Subcutaneous adipose tissue (tissue), 4 donors: Measurements from ENCODE around the gene SLC34A2. TPM values are rescaled to one million over a fixed set of nuclear protein-coding genes. Genes with fewer than 3 reads are reported as not detected.

Source experiments
- CTCF ChIP-seq: fragments of 450-650 bp; IDR thresholded peaks from one replicate; pipeline ENCODE4 v1.5.1; 2016; ENCODE audit warnings: low read depth, mild to moderate bottlenecking, control low read depth, antibody characterized with exemption, moderate library complexity
- total RNA-seq, 4 donors: library from RNA; depleted of rRNA; stranded (reverse); fragments of >200 nt; gene quantifications; one replicate each; pipeline ENCODE4 v1.1.0, GENCODE V29; 2016

The SLC34A2 gene
- total RNA-seq: not detected

- no peak for TF ChIP-seq CTCF
These were observed at the start of gene SLC34A2 for GRCh38 chr4:25654971-25655963. TSS of gene SLC34A2 (plus strand) at chr4:25655851. CDS start at chr4:25662501, 6,650 bp downstream.

- no peak for TF ChIP-seq CTCF
These were observed 47.0 kb upstream of the SLC34A2 start for GRCh38 chr4:25608644-25609043.

GRCh38 chr4:25609976-25610375, 45.7 kb upstream of the SLC34A2 start:
- no peak for TF ChIP-seq CTCF

GRCh38 chr4:25614807-25615206, 40.8 kb upstream of the SLC34A2 start:
- TF ChIP-seq CTCF: no peak

- no peak for TF ChIP-seq CTCF
These were observed 34.4 kb upstream of the SLC34A2 start for GRCh38 chr4:25621027-25621930.

- TF ChIP-seq CTCF: no peak
These were observed 31.0 kb upstream of the SLC34A2 start for GRCh38 chr4:25624616-25625015.

- TF ChIP-seq CTCF: no peak
These were observed 27.2 kb upstream of the SLC34A2 start for GRCh38 chr4:25628451-25628850.
